Smooth muscle cell of the brain vasculature (primary cell): Measurements from ENCODE around the gene BIN1.

ENCODE experiments used
- DNase-seq: peaks from one replicate; pipeline ENCODE4 v3.0.0-alpha.2; 2012; ENCODE audit warnings: low read depth, low spot score

Gene BIN1

DNA sequence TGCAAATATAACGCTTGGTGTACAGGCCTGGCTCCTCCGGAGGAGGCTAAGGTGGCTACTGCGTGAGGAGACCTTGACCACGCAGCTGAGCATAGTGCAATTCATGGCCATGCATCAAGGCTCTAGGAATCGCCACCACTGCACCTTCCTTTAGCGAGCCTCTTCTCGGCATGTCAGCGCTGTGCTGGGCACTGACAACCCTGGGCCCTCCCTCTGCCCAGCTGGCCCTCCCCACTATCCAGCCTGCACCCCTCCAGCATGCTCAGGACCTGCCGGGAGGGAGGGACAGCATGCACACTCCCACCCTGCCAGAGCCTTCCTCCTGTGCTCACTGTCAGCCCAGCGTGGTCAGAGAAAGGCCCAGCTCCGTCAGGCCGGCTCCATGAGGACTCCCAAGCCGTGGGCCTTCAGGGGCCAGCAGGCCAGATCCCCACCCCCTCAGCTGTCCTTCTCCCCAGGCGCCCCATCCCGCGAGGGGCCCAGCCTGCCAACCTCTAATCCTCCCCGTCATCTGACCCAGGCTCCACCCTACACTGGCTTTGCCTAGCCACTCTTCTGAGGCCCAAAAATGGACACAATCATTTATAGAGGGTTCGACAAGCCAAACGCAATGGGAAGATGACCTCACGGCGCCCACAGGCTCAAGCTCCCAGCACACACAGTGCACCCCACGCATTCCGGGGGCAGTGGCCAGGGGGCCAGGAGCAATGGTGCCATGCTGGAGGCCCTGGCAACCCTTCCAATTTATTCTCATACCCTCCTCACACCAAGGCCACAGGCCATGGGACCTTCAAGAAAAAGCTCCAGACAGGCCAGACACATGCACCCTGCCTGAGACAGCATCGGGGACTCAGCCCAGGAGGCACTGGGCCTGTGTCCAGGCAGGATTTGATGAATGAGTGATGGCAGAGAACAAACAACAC lies 3.5 kb downstream of the BIN1 start:
- DNase-seq: no peak

DNA sequence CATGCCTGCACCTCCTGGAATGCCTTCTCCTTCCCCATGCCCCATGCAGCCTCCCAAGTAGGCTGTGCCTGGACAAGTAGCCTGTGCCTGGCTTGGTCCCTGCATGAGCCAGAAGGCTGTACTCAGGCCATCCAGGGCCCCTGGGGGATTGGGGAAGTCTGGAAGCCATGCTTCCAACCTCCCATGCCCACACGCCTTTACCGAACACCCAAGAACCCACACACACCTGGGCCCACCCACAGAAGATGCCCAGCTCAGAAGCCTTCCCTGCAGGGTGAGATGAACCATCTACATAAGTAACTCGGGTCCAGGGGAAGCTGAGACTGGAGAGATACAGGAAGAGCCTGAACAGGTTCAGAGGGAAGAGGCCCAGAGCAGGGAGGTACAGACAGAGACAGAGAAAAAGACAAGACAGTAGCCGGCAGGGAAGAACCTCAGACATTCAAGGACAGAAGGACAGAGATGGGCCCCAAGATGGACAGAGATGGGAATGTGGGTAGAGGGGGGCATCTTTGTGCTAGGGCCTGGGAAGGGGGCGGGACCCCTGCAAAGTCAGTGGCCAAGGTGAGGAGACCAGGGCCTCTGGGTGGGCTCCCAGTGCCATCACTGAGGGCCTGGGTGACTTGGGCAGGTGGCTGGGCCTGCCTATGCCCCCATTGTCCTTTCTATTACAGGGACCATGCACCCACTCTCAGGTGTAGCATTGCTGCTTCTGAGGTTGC lies 4.3 kb downstream of the BIN1 start:
- no peak for DNase-seq

DNA sequence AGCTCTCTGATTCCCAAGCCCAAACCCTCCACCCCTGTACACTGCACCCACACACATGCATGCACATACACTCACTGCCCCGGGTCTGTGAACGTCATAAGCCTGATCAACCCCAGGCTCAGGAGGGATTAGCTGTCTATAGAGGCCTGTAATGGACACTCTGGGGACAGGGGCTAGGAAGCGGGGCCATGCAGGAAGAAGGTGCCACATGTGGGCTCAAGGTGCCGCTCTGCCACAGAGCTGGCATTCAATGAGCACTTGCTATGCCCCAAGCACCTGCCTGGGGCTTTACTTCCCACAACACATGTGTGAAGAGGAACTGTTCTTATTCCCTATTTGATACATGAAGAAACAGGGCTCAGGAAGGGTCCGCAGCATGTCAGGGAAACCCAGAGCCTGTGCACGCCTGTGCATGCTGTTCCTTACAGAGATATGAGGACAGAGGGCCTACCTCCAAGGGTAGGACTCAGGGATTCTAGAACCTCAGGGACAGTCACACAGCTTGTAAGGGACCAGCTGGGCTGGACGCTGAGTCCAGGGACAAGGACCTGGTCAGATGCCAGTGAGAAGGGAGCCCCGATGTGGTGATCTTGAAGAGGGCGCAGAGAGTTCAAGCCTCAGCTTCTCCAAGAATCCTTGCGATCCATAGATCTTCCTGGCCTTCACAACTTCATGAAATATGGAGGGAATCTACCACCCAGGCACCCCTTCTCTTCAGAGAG lies 5.0 kb downstream of the BIN1 start:
- no peak for DNase-seq

DNA sequence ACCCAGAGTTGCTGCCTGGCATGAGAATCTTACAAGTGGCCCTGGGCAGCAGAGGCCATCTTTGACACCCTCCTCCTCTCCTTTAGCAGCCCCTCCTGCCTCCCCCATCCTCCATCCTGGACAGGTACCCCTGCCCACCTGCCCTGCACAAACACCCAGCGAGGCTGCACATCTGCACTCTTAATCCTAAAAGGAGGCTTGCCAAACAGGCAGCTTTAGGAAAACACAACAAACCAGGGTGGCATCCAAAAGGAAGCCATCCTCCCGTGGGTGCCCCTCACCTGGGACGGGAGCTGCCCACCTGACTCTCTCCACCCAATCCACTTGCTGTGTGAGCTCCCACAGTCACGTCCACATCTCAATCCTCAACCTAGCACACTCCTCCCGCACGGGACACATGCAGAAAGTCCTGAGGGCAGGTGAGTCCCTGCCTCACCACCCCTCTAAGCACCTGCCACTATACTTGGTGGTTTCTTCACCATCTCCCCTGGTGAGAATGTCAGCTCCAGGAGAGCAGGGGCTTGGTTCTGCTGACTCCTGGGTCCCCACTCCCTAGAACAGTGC lies 5.8 kb downstream of the BIN1 start:
- DNase-seq: no peak

DNA sequence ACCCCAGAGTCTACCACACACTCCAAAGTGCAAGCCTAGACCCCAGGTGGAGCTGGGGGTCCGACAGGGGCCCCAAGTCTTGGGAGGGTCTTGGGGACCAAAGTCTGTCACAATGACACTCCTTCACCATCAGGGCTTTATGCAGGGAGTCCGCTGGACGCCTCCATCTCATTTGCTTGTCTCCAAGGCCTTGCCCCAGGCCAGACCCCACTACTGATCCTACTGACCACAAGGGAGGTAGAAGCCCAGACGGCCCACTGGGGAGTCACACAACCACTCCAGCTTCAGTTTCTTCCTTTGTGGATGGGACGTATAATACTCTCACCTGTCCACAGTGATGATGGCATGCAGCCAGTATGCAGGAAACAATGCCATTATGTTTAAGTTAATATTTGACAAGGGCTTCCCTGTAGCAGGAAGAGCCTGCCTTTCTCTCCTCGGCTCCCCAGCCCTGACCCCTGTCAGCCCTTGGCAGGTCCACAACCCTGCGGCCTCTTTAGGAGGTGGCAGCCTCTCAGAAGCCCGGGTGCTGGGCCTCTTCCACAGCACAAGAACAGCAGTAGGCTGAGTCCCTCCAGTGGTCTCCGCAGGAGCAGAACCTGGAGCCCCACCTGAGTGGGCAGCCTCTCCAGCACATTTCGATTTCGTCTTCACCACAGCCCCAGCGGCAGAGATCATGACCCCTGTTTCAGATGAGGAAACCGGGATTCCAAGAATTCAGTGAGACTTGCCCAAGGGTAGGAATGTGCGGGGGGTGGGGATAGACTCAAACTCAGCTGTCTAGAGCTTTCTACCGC lies 6.5 kb downstream of the BIN1 start:
- DNase-seq: no peak

DNA sequence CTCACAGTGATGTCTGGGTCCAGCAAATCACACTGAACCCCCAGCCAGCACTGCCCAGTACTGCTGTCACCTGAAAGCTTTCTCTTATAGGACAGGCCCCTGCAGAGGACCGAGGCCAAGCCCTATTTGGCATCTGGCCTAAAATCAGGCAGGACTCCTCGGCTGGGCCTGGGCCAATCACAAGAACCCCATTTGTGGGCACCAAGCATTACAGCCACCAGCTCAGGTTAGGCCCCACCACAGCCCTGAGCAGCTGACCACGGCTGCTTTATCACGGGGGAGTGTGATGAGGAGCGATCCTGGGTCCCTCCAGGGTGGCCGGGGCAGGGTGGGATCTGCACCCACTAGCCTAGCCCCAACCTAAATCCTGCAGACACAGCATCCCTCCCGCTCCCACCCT lies 8.2 kb downstream of the BIN1 start:
- no peak for DNase-seq

DNA sequence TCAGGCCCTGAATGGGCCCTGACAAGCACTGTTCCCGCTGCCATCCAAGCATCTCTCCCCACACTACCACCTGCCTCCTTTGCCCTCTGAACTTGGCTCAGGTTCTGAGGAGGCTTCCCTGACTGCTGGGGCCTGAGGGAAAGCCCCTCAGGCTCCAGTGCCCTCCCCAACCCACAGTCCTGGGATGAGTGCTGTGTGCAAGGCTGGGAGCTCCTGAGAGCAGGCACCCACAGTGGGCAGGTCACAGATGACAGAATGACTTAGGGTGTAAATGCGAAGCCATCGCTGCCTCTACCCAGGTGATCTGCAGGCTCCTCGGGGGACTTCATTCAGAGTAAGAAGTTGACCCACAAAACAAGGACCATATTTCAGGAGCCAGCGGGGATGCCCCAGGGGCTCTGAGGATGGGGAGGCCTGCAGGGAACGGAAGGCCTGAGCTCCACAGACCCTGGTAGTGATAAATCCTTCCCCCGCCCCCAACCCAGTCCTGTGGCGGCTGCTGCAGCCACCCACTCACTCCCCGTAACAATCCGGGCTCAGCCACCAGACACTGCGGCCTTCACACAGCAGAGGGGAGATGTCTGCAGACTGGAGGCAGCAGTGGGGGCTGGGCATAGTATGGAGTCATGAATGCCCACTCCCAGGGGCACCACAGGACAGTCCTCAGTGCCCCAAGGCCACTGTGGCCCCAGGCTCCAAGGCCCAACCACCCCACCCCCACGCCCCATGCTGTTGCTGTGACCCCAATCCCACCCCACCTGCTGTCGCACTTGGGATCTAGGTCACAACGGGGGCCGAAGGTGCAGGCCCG lies 8.9 kb downstream of the BIN1 start:
- no peak for DNase-seq

DNA sequence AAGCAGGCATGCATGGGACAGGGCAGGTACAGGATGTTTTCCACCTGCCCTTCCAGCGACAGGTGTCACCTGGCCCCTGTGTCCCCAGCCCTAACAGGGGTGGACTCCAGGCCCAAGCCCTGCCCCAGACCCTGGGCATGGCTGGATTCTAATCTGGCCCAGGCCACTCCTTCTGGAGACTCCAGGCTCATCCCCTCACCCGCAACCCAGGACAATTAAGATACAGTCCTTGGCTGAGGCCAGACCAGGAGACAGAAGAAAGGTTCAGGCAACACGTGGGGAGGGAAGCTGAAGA lies 9.5 kb downstream of the BIN1 start:
- DNase-seq: no peak

DNA sequence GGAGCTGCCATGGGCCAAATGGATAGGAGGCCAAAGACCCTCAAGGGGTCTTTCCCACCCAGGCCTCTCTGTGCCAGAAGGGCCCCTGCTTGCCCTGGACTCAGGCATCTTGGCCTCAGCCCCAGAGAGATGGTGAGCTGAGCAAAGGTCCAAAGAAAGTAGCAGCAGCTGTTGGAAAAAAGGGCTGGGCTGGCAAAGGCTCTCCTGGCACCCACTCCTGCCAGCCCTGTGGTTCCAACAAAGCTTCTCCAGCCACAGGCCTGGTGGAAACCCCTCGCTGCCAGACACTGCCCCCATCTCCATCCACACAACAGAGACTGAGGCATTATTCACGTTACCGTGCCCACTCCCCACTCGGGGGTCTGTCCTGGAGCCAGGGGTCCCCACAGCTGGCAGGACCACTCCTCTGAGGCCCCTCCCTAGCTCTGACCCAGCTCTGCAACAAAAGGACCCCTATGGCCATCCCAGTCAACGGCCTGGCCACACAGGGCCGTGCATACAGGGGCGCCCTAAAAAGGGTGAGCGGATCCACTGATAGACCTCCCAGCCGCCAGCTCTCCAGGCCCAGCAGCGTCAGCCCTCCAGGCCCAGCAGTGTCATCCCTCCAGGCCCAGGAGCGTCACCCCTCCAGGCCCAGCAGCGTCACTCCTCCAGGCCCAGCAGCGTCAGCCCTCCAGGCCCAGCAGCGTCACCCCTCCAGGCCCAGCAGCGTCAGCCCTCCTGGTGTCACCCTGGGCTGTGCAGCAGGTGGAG lies 10.1 kb downstream of the BIN1 start:
- no peak for DNase-seq

DNA sequence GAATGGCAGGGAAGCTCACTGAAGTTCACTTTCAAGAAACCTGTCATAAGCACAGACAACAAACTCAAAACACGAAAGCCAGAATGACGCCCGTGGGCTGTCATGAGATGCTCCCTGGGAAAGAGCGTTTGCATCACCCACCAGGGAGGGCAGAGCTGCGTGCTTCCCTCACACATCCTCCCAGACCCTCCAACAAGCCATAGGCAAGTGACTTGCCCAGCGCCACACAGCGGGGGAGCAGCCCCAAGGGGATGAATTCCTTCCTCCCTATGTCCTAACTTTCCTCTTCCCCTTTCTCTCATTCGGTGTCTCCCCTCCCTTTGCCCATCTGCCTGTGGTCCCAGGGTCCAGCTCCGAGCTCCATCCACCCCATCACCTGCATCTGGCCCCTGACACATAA lies 10.7 kb downstream of the BIN1 start:
- DNase-seq: no peak

DNA sequence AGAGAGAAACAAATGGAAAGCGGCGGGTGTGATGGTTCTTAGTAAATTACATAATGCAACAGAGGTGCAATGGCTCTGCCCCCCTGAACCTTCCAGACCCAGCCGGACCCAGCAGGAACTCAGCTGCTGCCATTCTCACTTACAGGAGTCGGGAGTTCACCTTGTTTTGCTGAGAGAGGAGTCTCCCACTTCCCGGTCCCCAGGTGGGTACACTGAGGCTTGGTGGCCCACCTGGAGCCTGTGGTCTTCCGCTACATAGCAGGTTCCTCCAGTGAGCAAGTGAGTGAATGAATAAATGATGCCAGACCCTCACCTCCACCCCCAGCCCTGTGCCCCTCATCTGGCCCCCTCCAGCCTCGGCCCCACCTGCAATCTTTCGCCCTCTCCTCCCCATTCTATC lies 11.2 kb downstream of the BIN1 start:
- DNase-seq: no peak

DNA sequence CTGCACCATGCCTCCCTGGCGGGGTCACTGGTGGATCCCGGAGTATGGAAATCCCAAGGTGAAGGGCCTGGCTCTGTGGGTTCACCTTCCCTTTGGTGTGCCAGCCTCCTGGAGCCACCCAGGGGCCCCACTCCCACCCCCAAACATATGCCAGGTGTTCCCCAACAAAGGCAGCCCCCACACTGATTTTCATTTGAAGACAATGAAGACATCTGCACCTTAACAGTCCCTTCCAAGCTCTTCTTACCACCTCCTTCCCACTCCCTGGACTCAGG lies 11.7 kb downstream of the BIN1 start:
- DNase-seq: no peak

DNA sequence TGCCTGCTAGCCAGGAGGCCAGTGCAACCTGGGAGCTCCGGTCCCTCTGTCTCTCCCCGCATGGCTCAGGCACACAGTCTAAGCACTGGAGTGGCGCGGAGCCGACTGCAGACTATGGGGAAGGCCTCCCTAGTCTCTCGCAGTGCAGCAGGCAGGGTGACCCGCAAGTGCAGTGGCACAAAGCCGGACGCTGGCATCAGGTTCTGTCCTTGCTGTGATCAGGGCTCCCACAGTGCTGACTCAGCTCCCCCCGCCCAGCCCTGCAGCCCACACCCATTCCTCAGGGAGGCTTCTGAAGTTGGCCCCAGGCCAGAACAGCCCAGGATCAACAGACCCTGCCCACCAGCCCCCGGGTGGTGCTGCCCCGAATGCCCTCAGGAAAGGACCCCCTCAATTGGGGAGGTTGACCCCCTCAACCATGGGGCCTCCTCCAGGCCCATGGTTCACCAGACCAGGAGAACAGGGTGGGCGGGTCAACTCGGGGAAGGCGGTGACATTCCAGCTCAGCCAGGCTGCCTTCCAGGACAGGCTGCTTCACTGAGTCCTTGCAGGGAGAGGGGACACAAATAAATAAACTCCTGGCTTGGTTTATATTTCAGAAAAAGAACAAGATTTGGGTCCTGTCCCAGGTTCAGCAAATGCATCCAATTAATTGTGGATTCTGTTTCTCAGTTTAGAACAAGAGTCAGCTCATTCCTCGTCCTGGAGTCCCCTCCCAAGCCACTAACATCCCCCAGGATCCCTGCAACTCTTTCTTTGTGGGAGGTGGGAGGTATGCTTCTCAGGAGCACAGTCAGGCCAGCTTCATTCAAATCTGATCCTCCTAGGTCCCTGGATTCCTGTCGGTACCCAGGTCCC lies 12.2 kb downstream of the BIN1 start:
- DNase-seq: no peak

DNA sequence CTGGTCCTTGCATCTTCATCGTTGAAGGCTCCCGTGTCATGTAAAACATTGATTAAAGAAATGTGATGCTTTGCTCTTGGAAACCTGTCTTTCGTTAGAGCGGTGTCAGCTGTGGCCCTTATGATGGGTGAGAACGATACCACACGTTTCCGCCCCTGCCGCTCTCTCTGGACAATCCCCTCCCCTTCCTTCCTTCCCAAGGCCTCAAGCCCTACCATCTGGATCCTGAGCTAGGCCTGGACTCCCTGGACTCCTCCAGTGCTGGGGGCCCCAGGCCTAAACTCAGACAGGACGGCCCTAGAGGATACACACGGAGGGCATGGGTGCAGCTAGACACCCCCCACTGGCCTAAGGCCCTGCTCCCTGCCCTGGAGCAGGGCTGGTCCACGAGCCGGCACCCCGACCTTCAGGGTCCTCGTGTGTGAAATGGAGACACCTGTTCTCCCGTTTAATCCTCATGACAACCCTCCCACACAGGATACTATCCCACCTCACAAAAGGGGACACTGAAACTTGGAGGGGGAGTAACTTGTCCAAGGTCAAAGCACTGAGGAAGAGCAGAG lies 13.2 kb downstream of the BIN1 start:
- DNase-seq: no peak

DNA sequence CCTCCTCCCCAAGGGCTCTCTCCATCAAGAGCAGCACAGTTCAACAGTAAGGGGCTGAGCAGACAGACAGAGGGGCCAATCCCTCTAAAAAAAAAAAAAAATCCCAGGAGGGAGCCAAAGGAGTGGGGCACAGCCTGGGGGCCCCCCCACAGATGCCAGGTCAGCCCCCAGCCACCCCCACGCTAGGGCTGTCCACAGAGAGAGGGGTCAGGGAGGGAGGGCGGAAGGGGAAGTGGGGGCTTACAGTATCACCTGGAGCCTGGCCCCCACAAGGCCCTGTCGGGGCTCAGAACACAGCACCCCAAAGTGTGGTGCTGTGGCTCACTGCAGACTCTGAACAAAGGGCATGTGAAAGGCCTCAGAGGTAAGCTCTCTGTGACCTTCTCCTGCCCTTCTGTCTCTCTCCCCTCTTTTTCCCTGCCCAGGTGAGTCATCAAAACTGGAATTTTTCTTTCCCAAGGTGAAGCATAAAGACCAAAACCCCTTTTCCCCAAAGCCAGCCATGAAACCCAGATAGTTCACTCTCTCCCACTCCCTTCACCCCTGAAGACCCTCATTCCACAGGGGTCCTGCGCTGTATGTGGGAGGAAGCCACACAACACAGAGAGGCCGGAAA lies 13.9 kb downstream of the BIN1 start:
- no peak for DNase-seq

DNA sequence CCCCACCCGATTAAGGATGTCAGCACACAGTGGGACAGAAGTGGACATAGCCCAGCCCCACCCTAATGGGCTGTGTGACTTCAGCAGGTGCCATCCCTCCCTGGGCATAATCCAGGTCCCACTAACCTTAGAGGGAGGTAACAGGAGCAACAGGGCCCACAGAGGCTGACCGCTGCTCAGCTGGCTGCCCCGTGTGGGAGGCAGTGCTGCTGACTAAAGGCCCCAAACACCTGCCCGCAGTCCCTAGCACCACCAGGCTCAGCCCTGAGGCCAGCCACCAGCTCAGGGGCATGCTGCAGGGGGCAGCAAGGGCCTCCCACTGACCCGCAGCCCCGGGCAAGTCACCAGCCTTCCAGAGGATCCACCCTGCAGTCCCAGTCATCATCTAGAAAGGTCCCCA lies 14.6 kb downstream of the BIN1 start:
- DNase-seq: no peak

DNA sequence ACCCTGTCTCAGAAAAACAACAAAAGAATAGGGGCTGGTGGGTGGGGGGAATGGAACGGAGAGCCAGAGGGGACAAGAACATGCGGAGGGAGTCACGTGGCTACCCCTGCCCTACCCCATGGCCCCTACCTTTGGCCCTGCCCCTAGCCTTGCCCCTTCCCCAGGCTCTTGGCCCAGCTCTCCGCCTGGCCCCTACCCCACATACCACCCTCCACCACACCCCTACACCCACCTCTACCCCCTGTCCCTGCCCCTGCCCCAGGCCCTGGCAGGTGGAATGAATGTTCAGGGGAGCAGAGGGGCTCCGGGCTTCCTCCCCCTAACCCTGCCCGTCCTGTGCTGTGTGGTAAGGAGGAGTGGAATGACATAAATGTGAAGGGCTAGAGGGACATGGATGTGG lies 15.1 kb downstream of the BIN1 start:
- DNase-seq: no peak

DNA sequence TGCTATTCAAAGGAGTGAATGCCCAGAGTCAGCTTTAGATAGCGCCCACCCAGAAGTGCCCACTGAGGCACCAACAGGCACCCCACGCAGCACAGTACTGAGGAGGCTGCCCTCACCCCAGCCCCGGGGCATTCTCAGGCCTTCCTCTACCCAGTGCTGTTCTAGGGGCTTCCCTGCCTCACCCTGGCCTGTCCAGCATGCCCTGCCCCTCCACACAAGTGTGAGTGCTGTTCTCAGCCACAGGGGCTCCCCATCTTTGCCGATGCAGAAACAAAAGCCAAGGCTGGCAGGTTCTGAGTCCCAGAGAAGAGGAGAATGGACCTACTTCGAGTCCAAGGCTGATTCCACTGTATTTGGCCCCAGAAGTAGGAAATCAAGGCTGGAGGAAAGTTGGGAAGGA lies 15.8 kb downstream of the BIN1 start:
- no peak for DNase-seq
